ENCODE measurements around the gene SLC6A13. TPM values are rescaled to one million over a fixed set of nuclear protein-coding genes. Genes with fewer than 3 reads are reported as not detected.

The SLC6A13 gene
- total RNA-seq, 1 donor from 2014 or later = not detected

- no peak for TF ChIP-seq CTCF (conservative IDR thresholded peaks at IDR 0.05; ENCODE audit: low read depth, low read length)
- DNase-seq (ENCODE audit: low read depth) = no peak
- no peak overlapping the region for H3K4me3 ChIP-seq (ENCODE audit: low read depth, low read length)
These were observed 66.7 kb downstream of the SLC6A13 start for GRCh38 chr12:195951-196350.

GRCh38 chr12:195156-195555 lies 67.5 kb downstream of the SLC6A13 start:
- no peak for TF ChIP-seq CTCF (conservative IDR thresholded peaks at IDR 0.05; ENCODE audit: low read depth, low read length)
- no peak for DNase-seq (ENCODE audit: low read depth)
- H3K4me3 ChIP-seq (ENCODE audit: low read depth, low read length) = no peak overlapping the region

GRCh38 chr12:194276-194675 lies 68.4 kb downstream of the SLC6A13 start:
- H3K4me3 ChIP-seq (ENCODE audit: low read depth, low read length) = no peak overlapping the region
- DNase-seq (ENCODE audit: low read depth) = no peak
- no peak for TF ChIP-seq CTCF (conservative IDR thresholded peaks at IDR 0.05; ENCODE audit: low read depth, low read length)

GRCh38 chr12:193261-193660 lies 69.4 kb downstream of the SLC6A13 start:
- H3K4me3 ChIP-seq (ENCODE audit: low read depth, low read length) = no peak overlapping the region
- DNase-seq (ENCODE audit: low read depth) = no peak
- no peak for TF ChIP-seq CTCF (conservative IDR thresholded peaks at IDR 0.05; ENCODE audit: low read depth, low read length)

- H3K4me3 ChIP-seq (ENCODE audit: low read depth, low read length) = no peak overlapping the region
- no peak for DNase-seq (ENCODE audit: low read depth)
- TF ChIP-seq CTCF (conservative IDR thresholded peaks at IDR 0.05; ENCODE audit: low read depth, low read length) = no peak
These were observed 71.1 kb downstream of the SLC6A13 start for GRCh38 chr12:191541-191940.

GRCh38 chr12:190881-191280 lies 71.8 kb downstream of the SLC6A13 start:
- no peak overlapping the region for H3K4me3 ChIP-seq (ENCODE audit: low read depth, low read length)
- no peak for TF ChIP-seq CTCF (conservative IDR thresholded peaks at IDR 0.05; ENCODE audit: low read depth, low read length)
- no peak for DNase-seq (ENCODE audit: low read depth)

- H3K4me3 ChIP-seq (ENCODE audit: low read depth, low read length) = no peak overlapping the region
- no peak for DNase-seq (ENCODE audit: low read depth)
- TF ChIP-seq CTCF (conservative IDR thresholded peaks at IDR 0.05; ENCODE audit: low read depth, low read length) = no peak
These were observed 73.0 kb downstream of the SLC6A13 start for GRCh38 chr12:189622-189962.

All from epithelial cell of proximal tubule (primary cell).